Nephron progenitor cell (in vitro differentiated cells): Measurements from ENCODE around the gene ENOPH1.

Experiments
- DNase-seq: peaks from one replicate; pipeline ENCODE4 v3.0.0; 2021
- H3K27ac Mint-ChIP-seq: 2 replicates; pipeline ENCODE4 v1.8.0; 2021; ENCODE audit warnings: mild to moderate bottlenecking, moderate library complexity, mixed read lengths
- H3K27me3 Mint-ChIP-seq: 2 replicates; pipeline ENCODE4 v1.8.0; 2021; ENCODE audit warnings: mild to moderate bottlenecking, low read depth, mixed read lengths; ENCODE audit not compliant: poor library complexity
- H3K36me3 Mint-ChIP-seq: 2 replicates; pipeline ENCODE4 v1.8.0; 2021; ENCODE audit warnings: low read depth, mixed read lengths
- H3K4me1 Mint-ChIP-seq: 2 replicates; pipeline ENCODE4 v1.8.0; 2021; ENCODE audit warnings: mixed read lengths
- H3K4me3 Mint-ChIP-seq: 2 replicates; pipeline ENCODE4 v1.8.0; 2021; ENCODE audit warnings: mild to moderate bottlenecking, moderate library complexity, mixed read lengths
- H3K9me3 Mint-ChIP-seq: 2 replicates; pipeline ENCODE4 v1.8.0; 2021; ENCODE audit warnings: mild to moderate bottlenecking, moderate library complexity, mixed read lengths
- TF ChIP-seq, protein P1 (sequence below): fragments of 200-600 bp; sonication (generic); IDR thresholded peaks from 2 replicates; pipeline ENCODE4 v1.5.0; 2021; ENCODE audit warnings: antibody characterized with exemption

Gene ENOPH1

DNA sequence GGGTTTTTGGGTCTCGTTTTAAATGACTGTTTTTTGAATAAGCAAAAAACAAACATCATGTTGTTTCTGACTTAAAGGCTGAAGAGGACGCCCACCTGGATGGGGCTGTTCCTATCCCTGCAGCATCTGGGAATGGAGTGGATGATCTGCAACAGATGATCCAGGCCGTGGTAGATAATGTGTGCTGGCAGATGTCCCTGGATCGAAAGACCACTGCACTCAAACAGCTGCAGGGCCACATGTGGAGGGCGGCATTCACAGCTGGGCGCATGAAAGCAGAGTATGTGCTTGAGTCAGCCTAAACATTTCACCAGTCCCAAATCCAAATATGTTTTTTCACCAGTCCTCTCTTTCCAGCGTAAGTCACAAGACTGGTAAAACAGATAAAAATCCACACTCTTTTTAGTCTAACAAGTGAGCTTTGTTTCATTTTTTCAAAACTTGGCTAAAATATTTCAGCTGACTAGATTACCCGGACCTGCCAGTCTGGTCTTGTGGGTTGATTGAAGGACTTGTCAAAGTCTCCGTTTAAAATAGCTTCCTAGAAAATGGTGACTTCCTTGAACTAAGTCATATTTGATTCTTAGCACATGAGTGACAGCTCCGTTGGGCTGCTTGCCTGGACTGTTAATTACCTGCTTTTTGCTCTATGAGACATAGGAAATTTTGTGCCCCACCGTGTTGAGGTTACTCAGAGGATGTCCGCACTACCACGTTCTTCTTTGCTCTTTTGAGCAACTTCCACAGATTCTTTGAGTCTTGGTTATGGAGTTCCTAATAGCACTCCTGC, 20.8 kb downstream of the ENOPH1 start:
- no peak overlapping the region for H3K27ac Mint-ChIP-seq
- H3K27me3 Mint-ChIP-seq: peaks cover 3% of the 10 kb centered on the region
- H3K9me3 Mint-ChIP-seq: peaks cover 6% of the 10 kb centered on the region
- no peak overlapping the region for H3K4me3 Mint-ChIP-seq
- peaks cover 80% of the 10 kb centered on the region for H3K36me3 Mint-ChIP-seq
- TF ChIP-seq, protein P1, sequence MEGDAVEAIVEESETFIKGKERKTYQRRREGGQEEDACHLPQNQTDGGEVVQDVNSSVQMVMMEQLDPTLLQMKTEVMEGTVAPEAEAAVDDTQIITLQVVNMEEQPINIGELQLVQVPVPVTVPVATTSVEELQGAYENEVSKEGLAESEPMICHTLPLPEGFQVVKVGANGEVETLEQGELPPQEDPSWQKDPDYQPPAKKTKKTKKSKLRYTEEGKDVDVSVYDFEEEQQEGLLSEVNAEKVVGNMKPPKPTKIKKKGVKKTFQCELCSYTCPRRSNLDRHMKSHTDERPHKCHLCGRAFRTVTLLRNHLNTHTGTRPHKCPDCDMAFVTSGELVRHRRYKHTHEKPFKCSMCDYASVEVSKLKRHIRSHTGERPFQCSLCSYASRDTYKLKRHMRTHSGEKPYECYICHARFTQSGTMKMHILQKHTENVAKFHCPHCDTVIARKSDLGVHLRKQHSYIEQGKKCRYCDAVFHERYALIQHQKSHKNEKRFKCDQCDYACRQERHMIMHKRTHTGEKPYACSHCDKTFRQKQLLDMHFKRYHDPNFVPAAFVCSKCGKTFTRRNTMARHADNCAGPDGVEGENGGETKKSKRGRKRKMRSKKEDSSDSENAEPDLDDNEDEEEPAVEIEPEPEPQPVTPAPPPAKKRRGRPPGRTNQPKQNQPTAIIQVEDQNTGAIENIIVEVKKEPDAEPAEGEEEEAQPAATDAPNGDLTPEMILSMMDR: no peak
- peaks cover 9% of the 10 kb centered on the region for H3K4me1 Mint-ChIP-seq
- no peak for DNase-seq

DNA sequence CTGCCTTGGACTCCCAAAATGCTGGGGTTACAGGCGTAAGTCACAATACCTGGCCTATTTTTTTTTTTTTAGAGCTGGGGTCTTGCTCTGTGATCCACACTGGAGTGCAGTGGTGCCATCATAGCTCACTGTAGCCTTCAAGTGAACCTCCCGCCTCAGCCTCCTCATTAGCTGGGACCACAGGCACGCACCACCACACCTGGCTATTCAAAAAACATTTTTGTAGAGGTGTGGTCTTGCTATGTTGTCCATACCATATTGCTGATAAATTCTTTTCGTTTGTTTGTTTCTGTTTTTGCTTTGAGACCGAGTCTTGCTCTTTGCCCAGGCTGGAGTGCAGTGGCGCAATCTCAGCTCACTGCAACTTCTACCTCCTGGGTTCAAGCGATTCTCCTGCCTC, 21.6 kb downstream of the ENOPH1 start:
- Mint-ChIP-seq H3K27me3 (peaks cover under 1% of the 10 kb centered on the region), H3K9me3 (peaks cover 6% of the 10 kb centered on the region), H3K4me3 (no peak overlapping the region), H3K36me3 (peaks cover 82% of the 10 kb centered on the region), H3K4me1 (peaks cover 9% of the 10 kb centered on the region), H3K27ac (no peak overlapping the region)
- DNase-seq: no peak
- TF ChIP-seq, protein P1: no peak

DNA sequence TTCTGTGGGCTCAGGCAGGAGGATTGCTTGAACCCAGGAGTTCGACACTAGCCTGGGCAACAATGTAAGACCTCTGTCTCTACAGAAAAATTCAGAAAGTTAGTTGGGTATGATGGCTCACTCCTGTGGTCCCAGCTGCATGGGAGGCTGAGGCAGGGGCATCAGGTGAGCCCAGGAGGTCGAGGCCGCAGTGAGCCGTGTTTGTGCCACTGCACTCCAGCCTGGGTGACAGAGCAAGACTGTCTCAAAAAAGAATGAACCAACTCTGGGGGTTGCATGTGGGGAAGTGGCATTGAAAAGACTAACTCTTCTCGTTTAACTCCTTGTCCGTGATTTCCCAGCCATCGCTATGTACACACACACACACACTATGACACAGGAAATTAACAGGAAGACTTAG, 26.9 kb downstream of the ENOPH1 start:
- H3K27me3 Mint-ChIP-seq: peaks cover 4% of the 10 kb centered on the region
- no peak overlapping the region for H3K27ac Mint-ChIP-seq
- peaks cover 9% of the 10 kb centered on the region for H3K4me1 Mint-ChIP-seq
- H3K4me3 Mint-ChIP-seq: no peak overlapping the region
- no peak for DNase-seq
- no peaks in the 10 kb centered on the region for H3K9me3 Mint-ChIP-seq
- TF ChIP-seq, protein P1: no peak
- H3K36me3 Mint-ChIP-seq: peaks cover 40% of the 10 kb centered on the region

DNA sequence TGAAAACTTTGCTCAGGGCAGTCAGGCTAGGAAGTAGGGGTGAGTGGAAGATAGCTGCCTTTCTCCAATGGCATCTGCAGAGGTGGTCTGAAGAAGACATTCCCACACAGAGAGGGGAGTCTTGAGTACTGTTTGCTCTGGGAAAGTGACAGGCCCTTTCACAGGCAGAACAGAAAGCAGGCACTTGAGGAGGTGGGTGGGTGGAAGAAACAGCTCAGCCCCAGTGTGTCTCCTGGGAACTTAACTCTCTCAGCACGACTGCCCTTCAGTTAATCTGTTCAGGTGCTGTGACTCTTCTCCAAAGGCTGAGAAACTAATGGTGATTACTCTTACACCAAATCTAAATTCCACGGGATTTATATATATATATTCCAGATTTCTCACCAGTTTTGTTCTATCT, 28.3 kb downstream of the ENOPH1 start:
- Mint-ChIP-seq H3K36me3 (peaks cover 36% of the 10 kb centered on the region), H3K27me3 (peaks cover 4% of the 10 kb centered on the region), H3K4me3 (no peak overlapping the region), H3K4me1 (peaks cover 9% of the 10 kb centered on the region), H3K9me3 (no peaks in the 10 kb centered on the region), H3K27ac (peak overlapping the region; percentile 67)
- TF ChIP-seq, protein P1: no peak
- DNase-seq: no peak

DNA sequence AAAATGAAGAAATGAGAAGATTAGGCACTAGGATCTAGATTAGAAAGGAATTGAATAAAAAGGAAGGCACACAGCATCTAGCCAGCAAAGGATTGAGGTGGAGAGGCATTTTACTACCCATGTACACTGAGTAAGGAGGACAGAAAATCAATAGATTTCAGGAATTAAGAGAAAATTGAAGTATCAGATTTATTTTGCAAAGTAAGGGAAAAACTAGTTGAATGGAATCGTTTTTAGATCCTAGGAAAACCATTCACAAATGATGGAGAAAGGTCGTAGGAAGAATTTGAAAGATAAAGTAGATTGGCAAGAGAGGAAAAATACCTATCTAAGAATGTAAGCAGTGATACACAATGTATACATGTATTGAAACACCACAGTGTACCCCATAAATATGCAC, 31.3 kb downstream of the ENOPH1 start:
- TF ChIP-seq, protein P1: no peak
- no peaks in the 10 kb centered on the region for H3K4me1 Mint-ChIP-seq
- DNase-seq: no peak
- H3K27ac Mint-ChIP-seq: no peak overlapping the region
- no peak overlapping the region for H3K4me3 Mint-ChIP-seq
- H3K9me3 Mint-ChIP-seq: no peaks in the 10 kb centered on the region
- H3K27me3 Mint-ChIP-seq: peaks cover 4% of the 10 kb centered on the region
- H3K36me3 Mint-ChIP-seq: peaks cover 25% of the 10 kb centered on the region

DNA sequence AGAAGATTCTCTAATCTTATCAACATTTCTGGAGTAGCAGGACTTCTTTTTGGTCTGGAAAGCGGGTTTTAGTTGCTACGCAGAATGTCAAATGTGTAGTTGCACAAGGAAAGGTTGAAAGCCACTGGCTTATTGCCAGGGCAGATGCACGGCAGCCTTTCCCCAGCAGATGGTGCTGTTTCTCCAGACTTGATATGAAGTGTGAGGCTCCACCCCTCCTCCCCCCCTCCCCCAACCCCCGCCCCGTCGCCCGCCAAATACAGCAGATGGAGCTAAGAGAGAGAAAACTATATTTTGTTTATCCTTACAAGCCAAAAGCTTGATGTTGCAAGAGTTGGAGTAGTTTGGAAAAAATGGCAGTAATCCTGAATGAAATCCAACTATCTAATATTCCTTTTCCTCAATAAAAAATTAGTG, 32.0 kb downstream of the ENOPH1 start:
- TF ChIP-seq, protein P1: peak; percentile 78
- H3K27me3 Mint-ChIP-seq: peaks cover 4% of the 10 kb centered on the region
- no peaks in the 10 kb centered on the region for H3K4me1 Mint-ChIP-seq
- no peak overlapping the region for H3K4me3 Mint-ChIP-seq
- no peaks in the 10 kb centered on the region for H3K9me3 Mint-ChIP-seq
- H3K27ac Mint-ChIP-seq: no peak overlapping the region
- peak; percentile 94 for DNase-seq
- peaks cover 24% of the 10 kb centered on the region for H3K36me3 Mint-ChIP-seq
